GM23338 (cell line): ENCODE data around the gene EMD. TPM values are rescaled to one million over a fixed set of nuclear protein-coding genes. Genes with fewer than 3 reads are reported as not detected.

Experiments used
- ATAC-seq: fragments of 200-7000 bp; cut with Tn5 transposase; 3 replicates; pipeline ENCODE4 v1.9.1; 2020
- DNase-seq: peaks from one replicate; pipeline ENCODE4 v3.0.0-alpha.2; 2015; ENCODE audit warnings: low spot score
- H2AFZ ChIP-seq: fragments of 200-600 bp; sonication (generic); 2 replicates; pipeline ENCODE4 v1.8.0; 2016; ENCODE audit warnings: antibody characterized with exemption, mild to moderate bottlenecking, moderate library complexity
- H3F3A ChIP-seq: fragments of 200-600 bp; sonication (generic); replicated peaks from 2 replicates; pipeline ENCODE4 v1.8.0; 2017; ENCODE audit warnings: antibody characterized with exemption, mixed run types, low read depth
- H3K27ac ChIP-seq: fragments of 200-600 bp; sonication (generic); 2 replicates; pipeline ENCODE4 v1.6.1; 2016; ENCODE audit warnings: low read depth
- H3K27me3 ChIP-seq: fragments of 200-600 bp; sonication (generic); 2 replicates; pipeline ENCODE4 v1.8.0; 2016; ENCODE audit warnings: mild to moderate bottlenecking, mixed run types, moderate library complexity; ENCODE audit not compliant: insufficient read depth
- H3K36me3 ChIP-seq: fragments of 200-600 bp; sonication (generic); 2 replicates; pipeline ENCODE4 v1.8.0; 2016; ENCODE audit warnings: mild to moderate bottlenecking; ENCODE audit not compliant: insufficient read depth
- H3K4me1 ChIP-seq: fragments of 200-600 bp; sonication (generic); 2 replicates; pipeline ENCODE4 v1.8.0; 2016; ENCODE audit warnings: mild to moderate bottlenecking, moderate library complexity; ENCODE audit not compliant: insufficient read depth
- H3K4me2 ChIP-seq: fragments of 200-600 bp; sonication (generic); 2 replicates; pipeline ENCODE4 v1.7.1; 2017; ENCODE audit warnings: mixed run types
- H3K4me3 ChIP-seq: fragments of 200-600 bp; sonication (generic); 2 replicates; pipeline ENCODE4 v1.6.1; 2016; ENCODE audit warnings: mixed run types
- H3K79me2 ChIP-seq: fragments of 200-600 bp; sonication (generic); replicated peaks from 2 replicates; pipeline ENCODE4 v1.8.0; 2017; ENCODE audit warnings: mild to moderate bottlenecking; ENCODE audit not compliant: insufficient read depth
- H3K9me2 ChIP-seq: fragments of 200-600 bp; sonication (generic); 2 replicates; pipeline ENCODE4 v1.8.0; 2017; ENCODE audit not compliant: insufficient read depth
- H4K20me1 ChIP-seq: fragments of 200-600 bp; sonication (generic); replicated peaks from 2 replicates; pipeline ENCODE4 v1.8.0; 2017; ENCODE audit warnings: mild to moderate bottlenecking; ENCODE audit not compliant: insufficient read depth
- H3K27ac Mint-ChIP-seq: 2 replicates; pipeline ENCODE4 v1.8.0; 2020; ENCODE audit warnings: inconsistent platforms, mild to moderate bottlenecking, moderate library complexity, mixed read lengths
- H3K27me3 Mint-ChIP-seq: 3 replicates; pipeline ENCODE4 v1.8.0; 2022; ENCODE audit warnings: low read depth, mild to moderate bottlenecking, moderate library complexity, mixed read lengths, inconsistent platforms; ENCODE audit not compliant: insufficient read depth, poor library complexity
- H3K36me3 Mint-ChIP-seq: 3 replicates; pipeline ENCODE4 v1.8.0; 2021; ENCODE audit warnings: low read depth, mild to moderate bottlenecking, inconsistent platforms, moderate library complexity, mixed read lengths
- H3K4me1 Mint-ChIP-seq: 3 replicates; pipeline ENCODE4 v1.8.0; 2020; ENCODE audit warnings: mild to moderate bottlenecking, inconsistent platforms, mixed read lengths
- H3K4me3 Mint-ChIP-seq: 3 replicates; pipeline ENCODE4 v1.8.0; 2021; ENCODE audit warnings: moderate library complexity, mild to moderate bottlenecking, inconsistent platforms, mixed read lengths
- H3K9me3 Mint-ChIP-seq: 3 replicates; pipeline ENCODE4 v1.8.0; 2020; ENCODE audit warnings: moderate library complexity, mild to moderate bottlenecking, inconsistent platforms, mixed read lengths
- CREB1 ChIP-seq: fragments of 250-450 bp; sonication (Bioruptor Pico); IDR thresholded peaks from 2 replicates; pipeline ENCODE4 v1.5.0; 2020; ENCODE audit warnings: low read depth, mild to moderate bottlenecking, moderate library complexity
- CTCF ChIP-seq, 2 experiments: fragments of 200-600 bp in 1 of 2; sonication (generic) in 1 of 2; conservative IDR thresholded peaks; 2 replicates each; pipeline versions ENCODE4 v1.5.1 to v1.6.1; 2016 to 2017; ENCODE audit warnings: antibody characterized with exemption in 2 of 2, low read depth in 2 of 2, mild to moderate bottlenecking in 2 of 2, moderate library complexity in 1 of 2
- ETS1 ChIP-seq: IDR thresholded peaks from 2 replicates; pipeline ENCODE4 v1.6.1; 2016; ENCODE audit warnings: antibody characterized with exemption
- EZH2 ChIP-seq: fragments of 200-600 bp; sonication (generic); IDR thresholded peaks from one replicate; pipeline ENCODE4 v1.8.0; 2017; ENCODE audit warnings: antibody characterized with exemption, mild to moderate bottlenecking, low read depth; ENCODE audit not compliant: unreplicated experiment
- EZH2phosphoT487 ChIP-seq: fragments of 200-600 bp; sonication (generic); IDR thresholded peaks from one replicate; pipeline ENCODE4 v1.8.1; 2018; ENCODE audit warnings: antibody characterized with exemption; ENCODE audit not compliant: unreplicated experiment
- JUNB ChIP-seq: IDR thresholded peaks from one replicate; pipeline ENCODE4 v1.6.1; 2016; ENCODE audit warnings: antibody characterized with exemption; ENCODE audit not compliant: unreplicated experiment
- NANOG ChIP-seq: IDR thresholded peaks from 2 replicates; pipeline ENCODE4 v1.6.1; 2016; ENCODE audit warnings: antibody characterized with exemption, borderline replicate concordance
- POLR2AphosphoS5 ChIP-seq: IDR thresholded peaks from 2 replicates; pipeline ENCODE4 v1.6.1; 2016; ENCODE audit warnings: antibody characterized with exemption, low read depth
- REST ChIP-seq: IDR thresholded peaks from one replicate; pipeline ENCODE4 v1.6.1; 2018; ENCODE audit warnings: antibody characterized with exemption; ENCODE audit not compliant: unreplicated experiment
- STAT1 ChIP-seq: IDR thresholded peaks from one replicate; pipeline ENCODE4 v1.6.1; 2016; ENCODE audit warnings: antibody characterized with exemption; ENCODE audit not compliant: unreplicated experiment
- ZNF114 ChIP-seq: fragments of 250-450 bp; sonication (Bioruptor Pico); IDR thresholded peaks from 2 replicates; pipeline ENCODE4 v1.5.0; 2020; ENCODE audit warnings: mild to moderate bottlenecking, moderate library complexity
- ZNF331 ChIP-seq: fragments of 250-450 bp; sonication (Bioruptor Pico); IDR thresholded peaks from 2 replicates; pipeline ENCODE4 v1.5.0; 2020; ENCODE audit warnings: low read depth, mild to moderate bottlenecking, moderate library complexity
- ZNF462 ChIP-seq: fragments of 250-450 bp; sonication (Bioruptor Pico); IDR thresholded peaks from 2 replicates; pipeline ENCODE4 v1.5.0; 2020; ENCODE audit warnings: mild to moderate bottlenecking, moderate library complexity
- polyA plus RNA-seq: library from polyadenylated mRNA; unstranded; fragments of >200 nt; fragmentation: Nextera tagmentation; extraction: Ambion mirVana; gene quantifications from 2 replicates; pipeline ENCODE4 v1.2.1, GENCODE V29; 2016
- total RNA-seq: library from RNA; depleted of rRNA; stranded (reverse); fragments of >200 nt; shearing (Covaris generic); gene quantifications from 2 replicates; pipeline ENCODE4 v1.2.3, GENCODE V29; 2014

Gene EMD
- total and polyA plus RNA-seq, 2 experiments from 2014 or later = 74.2 to 78.6 TPM

- Histone ChIP-seq H3K9me2 (no peaks in the 10 kb centered on the region), H3K4me2 (peak overlapping the region; percentile 80), H4K20me1 (no peaks in the 10 kb centered on the region), H3K27ac (peak overlapping the region; percentile 97), H3K4me3 (peak overlapping the region; percentile 75), H2AFZ (no peak overlapping the region), H3K4me1 (peaks cover 4% of the 10 kb centered on the region; the same call in 1 of the 2 replicates), H3K27me3 (no peaks in the 10 kb centered on the region), H3F3A (no peaks in the 10 kb centered on the region), H3K36me3 (no peaks in the 10 kb centered on the region), H3K79me2 (peaks cover 11% of the 10 kb centered on the region)
- TF ChIP-seq ETS1 (no peak), ZNF331 (CRISPR knock-in tag) (no peak), CTCF (conservative IDR thresholded peaks at IDR 0.05; ENCODE audit: low read depth in 2 of 2) (no peak), NANOG (no peak), ZNF114 (no peak), EZH2phosphoT487 (no peak), EZH2 (no peak), POLR2AphosphoS5 (no peak), STAT1 (no peak), JUNB (no peak), REST (no peak), ZNF462 (CRISPR knock-in tag) (no peak), CREB1 (CRISPR knock-in tag) (no peak)
- peak overlapping the region; percentile 97 for H3K27ac Mint-ChIP-seq
- ATAC-seq (no peak), DNase-seq (no peak)
- H3K4me1 Mint-ChIP-seq = peaks cover 18% of the 10 kb centered on the region
- no peaks in the 10 kb centered on the region for H3K9me3 Mint-ChIP-seq
- H3K36me3 Mint-ChIP-seq = peaks cover 20% of the 10 kb centered on the region
- peak overlapping the region; percentile 87 for H3K4me3 Mint-ChIP-seq
- peaks cover 12% of the 10 kb centered on the region for H3K27me3 Mint-ChIP-seq
Measured at GRCh38 chrX:154380153-154380552, 1.1 kb downstream of the EMD start.
